NCI-H2107 (cell line): ENCODE measurements around the gene CHL1.

Experiments
- DNase-seq: peaks from one replicate; lab custom pipeline; 2025; lab: John Stamatoyannopoulos, UW

The CHL1 gene, protein sequence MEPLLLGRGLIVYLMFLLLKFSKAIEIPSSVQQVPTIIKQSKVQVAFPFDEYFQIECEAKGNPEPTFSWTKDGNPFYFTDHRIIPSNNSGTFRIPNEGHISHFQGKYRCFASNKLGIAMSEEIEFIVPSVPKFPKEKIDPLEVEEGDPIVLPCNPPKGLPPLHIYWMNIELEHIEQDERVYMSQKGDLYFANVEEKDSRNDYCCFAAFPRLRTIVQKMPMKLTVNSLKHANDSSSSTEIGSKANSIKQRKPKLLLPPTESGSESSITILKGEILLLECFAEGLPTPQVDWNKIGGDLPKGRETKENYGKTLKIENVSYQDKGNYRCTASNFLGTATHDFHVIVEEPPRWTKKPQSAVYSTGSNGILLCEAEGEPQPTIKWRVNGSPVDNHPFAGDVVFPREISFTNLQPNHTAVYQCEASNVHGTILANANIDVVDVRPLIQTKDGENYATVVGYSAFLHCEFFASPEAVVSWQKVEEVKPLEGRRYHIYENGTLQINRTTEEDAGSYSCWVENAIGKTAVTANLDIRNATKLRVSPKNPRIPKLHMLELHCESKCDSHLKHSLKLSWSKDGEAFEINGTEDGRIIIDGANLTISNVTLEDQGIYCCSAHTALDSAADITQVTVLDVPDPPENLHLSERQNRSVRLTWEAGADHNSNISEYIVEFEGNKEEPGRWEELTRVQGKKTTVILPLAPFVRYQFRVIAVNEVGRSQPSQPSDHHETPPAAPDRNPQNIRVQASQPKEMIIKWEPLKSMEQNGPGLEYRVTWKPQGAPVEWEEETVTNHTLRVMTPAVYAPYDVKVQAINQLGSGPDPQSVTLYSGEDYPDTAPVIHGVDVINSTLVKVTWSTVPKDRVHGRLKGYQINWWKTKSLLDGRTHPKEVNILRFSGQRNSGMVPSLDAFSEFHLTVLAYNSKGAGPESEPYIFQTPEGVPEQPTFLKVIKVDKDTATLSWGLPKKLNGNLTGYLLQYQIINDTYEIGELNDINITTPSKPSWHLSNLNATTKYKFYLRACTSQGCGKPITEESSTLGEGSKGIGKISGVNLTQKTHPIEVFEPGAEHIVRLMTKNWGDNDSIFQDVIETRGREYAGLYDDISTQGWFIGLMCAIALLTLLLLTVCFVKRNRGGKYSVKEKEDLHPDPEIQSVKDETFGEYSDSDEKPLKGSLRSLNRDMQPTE (N-terminal part only)

DNA sequence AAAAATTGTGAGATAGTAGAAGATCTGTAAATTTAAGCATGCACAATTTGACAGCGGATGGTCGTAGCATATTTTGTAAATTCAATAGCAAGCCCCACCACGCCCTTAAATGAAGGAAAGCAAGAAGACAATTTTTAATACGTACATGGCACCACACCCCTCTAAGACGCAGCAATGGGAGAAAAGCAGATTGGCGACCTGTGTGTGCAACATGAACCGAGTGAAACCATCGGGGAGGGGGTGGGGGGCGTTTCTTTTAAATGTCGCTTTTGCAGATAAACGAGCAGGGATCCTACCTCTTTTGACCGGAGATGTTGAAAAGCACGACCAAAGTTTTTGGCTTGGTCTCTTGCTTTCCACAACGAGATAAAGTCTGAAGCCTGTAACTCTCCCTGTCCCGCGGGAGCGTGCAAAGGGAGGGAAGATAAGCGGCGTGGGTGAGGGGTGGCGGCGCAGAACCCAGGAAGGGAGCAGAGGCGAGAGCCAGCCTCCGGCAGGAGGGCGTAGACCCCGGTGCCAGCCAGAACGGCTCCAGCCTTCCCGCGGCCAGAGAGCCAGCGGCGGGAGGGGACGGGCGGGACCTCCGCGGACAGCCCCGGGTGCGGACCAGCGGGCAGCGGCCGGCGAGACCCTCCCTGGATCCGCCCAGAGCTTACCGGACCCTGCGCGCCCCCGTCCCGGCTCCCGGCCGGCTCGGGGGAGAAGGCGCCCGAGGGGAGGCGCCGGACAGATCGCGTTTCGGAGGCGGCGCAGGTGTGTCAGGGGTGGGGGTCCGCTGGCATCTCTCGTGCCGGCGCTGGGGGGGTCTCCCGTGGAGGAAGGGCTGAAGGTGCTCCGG lies at the start of gene CHL1:
Gene CHL1, plus strand, starts transcription at position 453 of the 838 bp plus-strand sequence. CDS start 123,014 bp downstream, outside the sequence.
- DNase-seq = no peak

GRCh38 chr3:151614-152189 lies 44.9 kb upstream of the CHL1 start:
- no peak for DNase-seq

GRCh38 chr3:159974-160373 lies 36.6 kb upstream of the CHL1 start:
- DNase-seq = no peak

- DNase-seq = no peak
Observed at GRCh38 chr3:166071-166470, 30.5 kb upstream of the CHL1 start.

- DNase-seq = no peak
Observed at GRCh38 chr3:166799-167198, 29.8 kb upstream of the CHL1 start.

GRCh38 chr3:173886-174285 lies 22.7 kb upstream of the CHL1 start:
- no peak for DNase-seq

GRCh38 chr3:184976-185375 lies 11.6 kb upstream of the CHL1 start:
- no peak for DNase-seq

DNA sequence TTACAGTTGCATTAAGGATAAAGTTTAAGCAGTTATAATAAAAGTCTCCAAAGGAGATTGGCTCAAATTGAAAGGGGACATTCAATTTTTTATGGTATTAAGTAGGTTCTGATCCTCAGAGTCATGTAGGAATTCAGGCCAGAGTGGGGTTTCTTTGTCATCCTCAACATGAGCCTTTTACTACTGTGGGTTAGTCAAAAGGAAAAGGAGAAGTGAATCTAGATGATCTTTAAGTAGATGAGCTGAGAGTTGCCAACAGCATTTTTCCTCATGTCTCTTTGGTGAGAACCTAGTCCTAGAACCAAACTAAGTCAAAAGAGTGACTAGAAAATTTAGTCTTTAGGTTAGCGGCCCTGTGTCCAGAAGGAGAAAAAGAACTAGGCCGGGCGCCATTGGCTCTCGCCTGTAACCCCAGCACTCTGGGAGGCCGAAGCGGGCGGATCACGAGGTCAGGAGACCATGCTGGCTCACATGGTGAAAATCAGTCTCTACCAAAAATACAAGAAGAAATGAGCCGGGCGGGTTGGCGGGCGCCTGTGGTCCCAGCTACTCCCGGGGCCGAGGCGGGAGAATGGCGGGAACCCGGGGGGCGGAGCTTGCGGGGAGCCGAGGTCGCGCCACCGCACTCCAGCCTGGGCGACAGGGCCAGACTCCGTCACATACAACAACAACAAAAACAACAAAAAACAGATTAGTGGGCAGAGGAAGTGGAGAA lies 4.2 kb upstream of the CHL1 start:
- no peak for DNase-seq

GRCh38 chr3:194001-194400 lies 2.6 kb upstream of the CHL1 start:
- DNase-seq = no peak

DNA sequence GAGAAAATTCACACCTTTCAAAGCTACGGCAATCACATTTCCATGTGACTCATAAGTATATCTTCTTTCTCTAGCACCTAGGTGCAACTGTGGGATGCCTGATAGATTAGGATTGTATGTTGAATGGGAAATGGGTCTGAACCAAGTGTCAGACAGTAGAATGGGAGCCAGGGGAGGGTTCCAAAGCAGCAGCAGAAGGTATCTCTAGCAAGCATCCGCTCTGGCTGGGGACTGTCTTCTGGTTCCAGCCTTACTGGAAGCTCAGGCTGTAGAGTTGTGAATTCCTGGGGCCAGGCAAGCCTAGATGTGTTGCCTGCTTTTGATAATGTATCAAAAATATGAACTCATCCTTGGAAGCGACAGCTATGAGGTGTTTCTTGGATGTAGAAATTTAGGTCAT lies 2.1 kb upstream of the CHL1 start:
- no peak for DNase-seq

DNA sequence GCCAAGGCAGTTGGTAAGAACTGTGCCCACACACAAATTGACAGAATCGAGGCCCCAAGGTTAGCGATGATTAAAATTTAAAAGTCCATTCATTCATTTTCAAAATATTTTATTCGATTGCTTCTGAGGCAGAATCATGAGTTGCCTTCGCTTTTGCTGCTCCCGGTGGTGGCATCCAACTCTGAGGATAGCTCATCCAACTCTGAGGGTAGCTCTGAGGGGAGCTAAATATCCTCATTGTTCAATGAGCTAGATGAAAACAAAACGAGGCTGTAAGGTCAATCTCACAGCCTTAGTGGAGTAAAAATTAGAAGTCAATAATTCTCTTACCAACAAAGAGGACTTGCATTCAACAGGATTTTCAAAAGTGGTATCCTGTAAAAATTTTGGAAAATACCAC lies 897 bp upstream of the CHL1 start:
- DNase-seq = no peak

GRCh38 chr3:197149-197827 lies 725 bp downstream of the CHL1 start:
- DNase-seq = no peak

- no peak for DNase-seq
Observed at GRCh38 chr3:197828-198491, 1.4 kb downstream of the CHL1 start.

DNA sequence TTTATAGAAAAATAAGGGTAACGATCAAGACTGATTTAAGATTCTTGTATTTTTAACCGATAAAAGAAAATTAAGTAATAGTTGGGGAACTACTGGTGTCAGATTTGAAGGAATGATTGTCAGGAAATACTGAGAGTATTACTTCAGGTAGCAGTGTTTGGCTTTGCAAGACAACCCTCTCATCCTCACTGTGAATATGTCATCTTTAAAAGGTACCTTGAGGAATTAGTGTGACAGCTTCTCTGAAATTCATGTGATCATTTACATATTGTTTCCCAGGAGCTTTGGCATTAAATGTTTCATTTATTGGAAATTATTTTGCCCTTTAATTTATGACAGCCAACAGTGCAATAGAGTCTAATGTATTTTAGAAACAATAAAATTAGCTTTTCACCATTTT lies 3.3 kb downstream of the CHL1 start:
- no peak for DNase-seq

DNA sequence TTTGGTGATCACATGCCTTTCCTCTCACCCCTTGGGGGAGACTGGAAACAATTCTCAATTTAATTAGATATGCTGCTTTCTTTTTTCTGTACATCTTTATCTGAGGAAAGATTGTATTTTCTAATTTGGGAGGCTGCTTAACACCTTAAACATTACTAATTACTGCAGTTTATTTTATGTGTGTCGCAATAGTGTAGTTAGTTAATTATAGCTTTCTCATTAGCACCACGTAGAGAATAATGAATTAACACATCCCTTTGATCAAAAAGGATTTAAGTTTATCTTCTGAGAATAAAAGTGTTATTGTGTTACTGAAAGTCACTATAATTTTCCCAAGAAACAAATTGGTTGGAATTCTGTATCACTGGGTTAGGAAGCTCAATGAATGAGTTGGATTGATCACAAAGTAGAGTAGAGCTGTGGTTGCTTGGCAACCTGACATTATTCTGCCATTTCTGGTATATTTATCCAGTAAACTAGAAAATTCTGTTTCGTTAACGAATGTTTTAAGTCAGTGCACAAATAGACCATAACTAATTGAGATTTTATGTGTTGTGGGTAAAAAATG lies 4.3 kb downstream of the CHL1 start:
- DNase-seq = no peak

DNA sequence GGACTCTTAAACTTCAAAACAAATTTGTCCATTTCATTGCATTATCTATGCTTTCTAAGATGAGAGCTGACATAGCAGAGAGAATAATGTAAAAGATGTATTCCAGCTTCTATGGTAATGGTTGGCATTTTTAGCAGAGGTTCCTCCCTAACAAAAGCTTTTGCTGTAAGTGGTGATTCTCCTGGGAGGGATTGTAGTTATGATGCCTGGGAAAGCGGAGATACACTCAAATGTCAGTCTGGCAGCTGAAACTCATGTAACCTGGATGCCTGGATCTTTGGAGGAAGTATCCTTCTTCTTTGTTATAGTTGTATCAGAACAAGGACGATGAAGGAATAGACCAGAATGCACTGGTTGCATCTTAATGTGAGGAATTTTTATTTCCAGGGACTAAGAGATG lies 7.5 kb downstream of the CHL1 start:
- no peak for DNase-seq

DNA sequence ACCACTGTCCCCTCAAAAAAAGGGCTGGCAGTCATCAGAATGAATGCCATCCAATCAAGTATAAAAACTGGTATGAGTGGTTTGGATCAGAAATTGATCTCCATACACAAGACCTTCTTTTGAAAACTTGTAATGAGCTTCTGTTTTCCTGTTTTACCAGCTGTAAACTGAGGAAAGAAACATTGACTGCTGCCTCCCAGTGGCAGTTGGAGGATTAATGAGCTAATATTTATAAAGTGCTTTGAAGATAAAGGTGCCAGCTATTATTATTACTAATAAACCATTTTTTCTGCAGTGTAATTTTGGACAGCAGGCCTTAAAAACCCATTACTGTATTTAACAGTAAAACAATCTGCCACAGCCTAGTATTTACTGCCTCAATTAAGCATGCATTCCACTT lies 11.4 kb downstream of the CHL1 start:
- no peak for DNase-seq

DNA sequence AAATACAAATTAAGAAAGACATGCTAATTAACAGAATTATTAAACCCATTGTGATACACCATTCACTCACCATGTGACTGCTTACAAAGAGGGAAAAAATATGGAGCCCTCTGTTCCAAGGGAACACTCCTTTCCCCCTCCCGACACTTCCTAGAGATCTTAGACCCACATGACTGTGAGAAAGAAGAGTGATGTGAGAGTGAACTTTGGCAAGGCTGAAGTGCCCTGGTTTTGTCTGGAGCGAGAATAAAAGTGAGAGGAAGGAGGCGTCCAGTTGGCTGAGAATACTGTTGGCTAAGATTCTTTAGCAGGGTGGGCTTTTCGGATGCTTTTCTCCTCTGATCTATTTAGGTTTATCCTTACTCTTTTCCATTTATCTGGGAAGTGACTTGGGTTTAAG lies 14.1 kb downstream of the CHL1 start:
- DNase-seq = no peak

DNA sequence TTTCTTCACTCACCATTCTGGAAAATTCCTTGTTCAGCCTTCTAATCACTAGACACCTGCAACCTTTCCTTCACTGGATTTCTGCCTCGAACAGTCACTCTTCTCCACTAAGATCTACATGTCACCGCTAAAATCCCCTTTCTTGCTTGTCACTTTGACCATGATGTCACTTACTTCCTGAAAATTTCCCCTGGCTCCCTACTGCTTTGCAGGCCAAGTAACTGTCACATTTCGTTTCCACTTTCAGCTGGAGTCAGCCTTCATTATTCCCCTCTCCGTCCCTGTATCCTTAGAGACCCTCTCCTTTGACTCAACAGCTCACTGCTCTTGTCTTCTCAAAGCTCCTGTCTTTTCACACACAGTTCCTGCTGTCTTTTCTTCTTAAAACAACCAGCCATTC lies 15.9 kb downstream of the CHL1 start:
- DNase-seq = no peak
